CD4-positive, alpha-beta T cell treated with Interleukin-21 for 1 hour (primary cell): ENCODE results near the gene MRPL33.

Experiments
- DNase-seq: peaks from one replicate; pipeline ENCODE4 v3.0.0-alpha.2; 2020

Gene MRPL33

DNA sequence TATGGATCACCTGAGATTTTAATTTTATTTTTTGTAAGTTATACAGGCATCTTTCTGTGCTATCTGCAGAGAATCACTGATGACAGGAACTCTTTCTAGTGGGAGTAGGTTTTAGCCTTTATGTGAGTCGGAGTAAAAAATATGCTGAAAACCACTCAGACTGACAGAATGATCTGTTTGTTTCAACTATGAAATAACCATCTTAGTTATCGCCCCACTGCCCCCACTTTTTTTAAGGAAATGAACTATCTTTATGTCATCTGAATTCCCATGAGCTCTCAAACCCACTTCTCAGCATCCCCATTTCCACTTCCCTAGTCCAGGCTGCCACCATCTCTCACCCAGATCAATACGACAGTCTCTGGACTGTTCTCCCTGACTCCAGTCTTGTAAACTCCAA, 38.9 kb downstream of the MRPL33 start:
- no peak for DNase-seq

- DNase-seq = no peak
Measured at GRCh38 chr2:27811768-27812167, 40.2 kb downstream of the MRPL33 start.

GRCh38 chr2:27814758-27815157, 43.2 kb downstream of the MRPL33 start:
- DNase-seq = no peak

DNA sequence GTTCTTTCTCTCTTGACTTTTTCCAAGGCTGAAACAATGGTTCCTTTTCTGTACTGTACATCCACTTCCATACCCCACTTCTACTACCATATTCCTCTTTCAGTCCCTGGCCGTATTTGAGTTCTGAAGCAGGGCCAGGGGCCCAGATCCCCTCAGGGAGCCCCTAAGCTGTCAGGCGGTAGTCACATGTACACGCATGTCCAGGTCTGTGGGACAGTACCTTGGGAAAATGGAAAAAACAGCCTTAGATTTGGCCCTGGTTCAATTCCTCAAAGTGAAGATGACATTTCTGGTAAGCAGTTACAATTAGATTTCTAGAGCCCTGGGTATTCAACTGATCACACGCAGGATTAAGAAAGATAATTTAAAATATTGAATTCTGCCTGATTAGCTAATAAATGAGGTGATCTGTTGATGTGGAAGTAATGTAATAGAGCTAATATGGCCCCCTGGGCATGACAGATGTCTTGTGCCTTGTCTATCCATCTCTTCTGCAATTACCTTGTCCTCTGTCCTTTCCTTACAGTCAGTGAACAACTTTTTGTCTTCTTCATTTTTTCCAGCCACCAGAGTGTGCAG, 44.4 kb downstream of the MRPL33 start:
- DNase-seq = no peak

DNA sequence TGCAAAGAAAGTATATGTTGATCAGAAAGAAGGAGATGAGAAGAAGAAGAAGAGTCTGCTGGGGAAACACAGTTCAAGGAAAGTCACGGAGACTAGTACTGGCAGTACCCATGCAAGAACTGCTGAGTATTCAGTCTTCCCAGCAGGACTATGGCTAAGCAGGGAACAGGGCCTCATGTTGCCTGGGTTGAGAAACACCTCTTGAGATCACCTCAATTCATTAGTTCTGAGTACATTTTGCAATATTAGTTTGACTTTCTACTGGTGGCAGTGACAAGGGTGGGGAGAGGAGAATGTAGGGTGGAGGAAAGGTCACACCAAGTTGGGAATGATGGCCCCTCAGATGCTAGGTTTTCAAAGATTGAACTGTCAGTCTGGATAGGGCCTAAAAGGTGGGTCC, 50.5 kb downstream of the MRPL33 start:
- no peak for DNase-seq

DNA sequence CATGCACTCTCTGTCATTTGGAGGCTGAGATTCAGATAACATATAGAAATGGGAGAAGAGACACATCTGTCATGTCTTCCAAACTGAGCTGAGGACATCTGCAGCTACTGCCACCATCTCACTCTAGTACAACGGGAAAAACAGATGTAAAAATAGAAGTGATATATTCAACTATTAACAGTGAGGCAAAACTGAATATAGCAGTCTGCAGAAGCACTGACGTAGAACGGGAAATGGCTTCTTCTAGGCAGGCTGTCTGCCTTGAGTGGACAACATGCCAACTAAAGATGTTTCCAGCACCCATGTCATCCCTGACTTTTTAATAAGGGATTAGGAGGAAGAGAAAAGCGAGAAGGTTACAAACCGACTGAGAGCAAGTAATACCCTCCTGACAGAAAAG, 51.6 kb downstream of the MRPL33 start:
- no peak for DNase-seq

DNA sequence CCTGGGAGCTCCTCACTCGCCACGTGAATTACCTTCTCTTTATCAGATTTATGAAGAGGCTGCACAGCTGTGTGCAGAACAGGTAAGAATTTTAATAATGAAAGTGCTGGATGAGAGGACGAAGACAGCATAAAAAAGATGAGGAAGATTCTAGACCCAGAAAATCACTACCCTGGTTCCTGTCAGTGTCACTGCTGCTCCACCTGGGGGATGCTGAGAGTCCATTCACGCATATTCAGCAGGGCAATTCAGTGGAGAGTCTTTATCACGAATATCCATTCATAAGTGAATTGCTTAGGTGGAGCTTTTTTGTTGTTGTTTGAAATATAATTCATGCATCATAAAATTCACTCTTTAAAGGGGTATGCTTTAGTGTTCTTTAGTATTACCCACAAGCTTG, 52.0 kb downstream of the MRPL33 start:
- no peak for DNase-seq

DNA sequence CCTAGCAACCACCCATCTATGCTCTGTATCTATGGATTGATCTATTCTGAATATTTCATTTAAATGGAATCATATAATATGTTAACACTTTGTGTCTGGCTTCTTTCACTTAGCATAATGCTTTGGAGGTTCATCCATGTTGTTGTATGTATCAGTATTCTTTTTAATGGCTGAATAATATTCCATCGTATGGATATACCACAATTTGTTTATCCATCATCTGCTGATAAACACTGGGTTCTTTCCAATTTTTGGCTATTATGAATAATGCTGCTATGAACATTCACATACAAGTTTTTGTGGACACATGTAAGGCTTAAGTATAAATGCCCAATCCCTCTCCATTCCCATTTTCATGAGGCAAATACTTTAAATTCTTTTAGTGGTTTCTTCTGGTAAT, 52.9 kb downstream of the MRPL33 start:
- no peak for DNase-seq

- no peak for DNase-seq
Measured at GRCh38 chr2:27828305-27828704, 56.8 kb downstream of the MRPL33 start.
